ENCODE measurements around the gene KIF26A. TPM values are rescaled to one million over a fixed set of nuclear protein-coding genes. Genes with fewer than 3 reads are reported as not detected.

Gene KIF26A
- total and polyA plus RNA-seq, 2 of the 13 experiments (the other 11 are each of a cell fraction or from before 2014, with no cell fraction given): not detected

- Histone ChIP-seq H3K4me2 (ENCODE audit: low read depth, low read length) (no peak overlapping the region), H3K79me2 (ENCODE audit: insufficient read depth, low read length) (no peaks in the 10 kb centered on the region), H3K4me3 (replicated peaks in 1 of 3; ENCODE audit: insufficient read depth in 1 of 3, low read depth in 2 of 3, low read length in 3 of 3) (no peak overlapping the region), H3K27ac (ENCODE audit: extremely low read length, insufficient read depth, low read length) (no peak overlapping the region), H3K27me3 (ENCODE audit: control insufficient read depth in 1 of 2, insufficient read depth in 2 of 2, low read length in 2 of 2) (peaks cover 1 to 6% of the 10 kb centered on the region in 2 experiments; a peak in 3 of 5 replicates), H3K9ac (ENCODE audit: insufficient read depth, low read depth, low read length) (no peak overlapping the region), H4K20me1 (ENCODE audit: insufficient read depth, low read length) (no peaks in the 10 kb centered on the region), H3K4me1 (ENCODE audit: insufficient read depth, low read length) (no peaks in the 10 kb centered on the region), H3K36me3 (replicated peaks in 1 of 2; ENCODE audit: control insufficient read depth in 1 of 2, insufficient read depth in 2 of 2, low read length in 2 of 2) (no peaks in the 10 kb centered on the region), H3K9me3 (ENCODE audit: low read length) (no peaks in the 10 kb centered on the region), H2AFZ (ENCODE audit: low read length) (no peak overlapping the region)
- intact Hi-C loops (cut with micrococcal nuclease; ENCODE audit: unreplicated experiment) (no loop called here), in situ Hi-C loops (cut with HindIII; ENCODE audit: extremely low pct_ligation_motif_present, low pct_unique_long_range_greater_than_20kb) (no loop called here)
- no TSS peak for BruUV-seq (replicated peaks)
- FAIRE-seq (no peak), ATAC-seq (no peak), DNase-seq (ENCODE audit: low spot score) (no peak)
- ChIA-PET POLR2A (no interaction called here), CTCF (ENCODE audit: low intra/inter-chr PET ratio, low total read pairs) (no interaction called here)
- WGBS (ENCODE audit: low lambda C conversion rate): 0% methylated on average over 4 of the region's 5 CpGs
- no peak for TF ChIP-seq ZNF124 (CRISPR knock-in tag; IDR thresholded peaks at IDR 0.05)
- no peak for TF ChIP-seq ZNF24 (IDR thresholded peaks at IDR 0.05)
- no peak for TF ChIP-seq ZNF552 (CRISPR knock-in tag; IDR thresholded peaks at IDR 0.05; ENCODE audit: borderline replicate concordance)
- TF ChIP-seq ZBTB46 (CRISPR knock-in tag; IDR thresholded peaks at IDR 0.05; ENCODE audit: borderline replicate concordance): no peak
- TF ChIP-seq ZNF646 (CRISPR knock-in tag; IDR thresholded peaks at IDR 0.05): no peak
- no peak for TF ChIP-seq ZNF710 (CRISPR knock-in tag; IDR thresholded peaks at IDR 0.05; ENCODE audit: borderline replicate concordance)
- no peak for TF ChIP-seq NPAS2 (CRISPR knock-in tag; IDR thresholded peaks at IDR 0.05; ENCODE audit: borderline replicate concordance)
- TF ChIP-seq SKI (IDR thresholded peaks at IDR 0.05; ENCODE audit: partially characterized antibody): no peak
- no peak for TF ChIP-seq ZGPAT (CRISPR knock-in tag; IDR thresholded peaks at IDR 0.05)
- no peak for TF ChIP-seq SNAPC5 (CRISPR knock-in tag; IDR thresholded peaks at IDR 0.05; ENCODE audit: borderline replicate concordance)
- no peak for TF ChIP-seq CENPBD1 (CRISPR knock-in tag; IDR thresholded peaks at IDR 0.05; ENCODE audit: borderline replicate concordance, low read depth)
Measured at GRCh38 chr14:104121142-104121541, 17.2 kb upstream of the KIF26A start.

All from HepG2 (cell line).